Activated CD4-positive, CD25-positive, alpha-beta regulatory T cell treated with anti-CD3 and anti-CD28 coated beads, Interleukin-2, amount 50 U/mL, for 72 hours (primary cell): ENCODE measurements around the gene MTMR3.

Experiments
- DNase-seq: peaks from one replicate; pipeline ENCODE4 v3.0.0; 2021

Gene MTMR3

GRCh38 chr22:30005213-30005857, 122.4 kb downstream of the MTMR3 start:
- DNase-seq = peak; percentile 68

GRCh38 chr22:30007361-30007760, 124.4 kb downstream of the MTMR3 start:
- no peak for DNase-seq

GRCh38 chr22:30008401-30008800, 125.4 kb downstream of the MTMR3 start:
- no peak for DNase-seq

GRCh38 chr22:30009478-30009877, 126.5 kb downstream of the MTMR3 start:
- no peak for DNase-seq

GRCh38 chr22:30010789-30011405, 127.9 kb downstream of the MTMR3 start:
- no peak for DNase-seq

- DNase-seq = no peak
Measured at GRCh38 chr22:30013201-30013600, 130.2 kb downstream of the MTMR3 start.

- no peak for DNase-seq
Measured at GRCh38 chr22:30014244-30014643, 131.3 kb downstream of the MTMR3 start.

GRCh38 chr22:30015229-30015797, 132.3 kb downstream of the MTMR3 start:
- DNase-seq = no peak

GRCh38 chr22:30015846-30016245, 132.9 kb downstream of the MTMR3 start:
- DNase-seq = no peak

- DNase-seq = no peak
Measured at GRCh38 chr22:30016596-30016995, 133.6 kb downstream of the MTMR3 start.

GRCh38 chr22:30017375-30018223, 134.6 kb downstream of the MTMR3 start:
- DNase-seq = no peak

GRCh38 chr22:30020511-30020910, 137.5 kb downstream of the MTMR3 start:
- no peak for DNase-seq

- DNase-seq = no peak
Measured at GRCh38 chr22:30021338-30021737, 138.4 kb downstream of the MTMR3 start.

- no peak for DNase-seq
Measured at GRCh38 chr22:30021881-30022619, 139.1 kb downstream of the MTMR3 start.

GRCh38 chr22:30023099-30023660, 140.2 kb downstream of the MTMR3 start:
- no peak for DNase-seq

- no peak for DNase-seq
Measured at GRCh38 chr22:30024231-30024630, 141.3 kb downstream of the MTMR3 start.

- no peak for DNase-seq
Measured at GRCh38 chr22:30025221-30025620, 142.2 kb downstream of the MTMR3 start.

GRCh38 chr22:30026756-30027155, 143.8 kb downstream of the MTMR3 start:
- DNase-seq = no peak

GRCh38 chr22:30027169-30027568, 144.2 kb downstream of the MTMR3 start:
- DNase-seq = no peak

- no peak for DNase-seq
Measured at GRCh38 chr22:30027791-30028190, 144.8 kb downstream of the MTMR3 start.

GRCh38 chr22:30028731-30029130, 145.8 kb downstream of the MTMR3 start:
- no peak for DNase-seq

GRCh38 chr22:30029512-30029911, 146.5 kb downstream of the MTMR3 start:
- no peak for DNase-seq

GRCh38 chr22:30030329-30030728, 147.4 kb downstream of the MTMR3 start:
- no peak for DNase-seq
